Activated CD8-positive, alpha-beta T cell treated with anti-CD3 and anti-CD28 coated beads, Interleukin-2, amount 10 ng/mL, durations not matched to agents 7 days and 5 days (primary cell): ENCODE results near the gene HOXA7. TPM values are rescaled to one million over a fixed set of nuclear protein-coding genes. Genes with fewer than 3 reads are reported as not detected.

Source experiments
- ATAC-seq: fragments of 150-1000 bp; cut with Tn5 transposase; one replicate; pipeline ENCODE4 v1.10.0; 2021; ENCODE audit warnings: moderate library complexity
- CTCF ChIA-PET: fragments of 350-600 bp; sonication (Branson Sonifier 250); formaldehyde crosslinking; loops from one replicate; lab custom pipeline; 2021; ENCODE audit warnings: antibody characterized with exemption; lab: Charles Lee
- POLR2A ChIA-PET: fragments of 350-600 bp; sonication (Branson Sonifier 250); formaldehyde crosslinking; loops from one replicate; lab custom pipeline; 2021; ENCODE audit warnings: antibody characterized with exemption; lab: Charles Lee
- DNase-seq: peaks from one replicate; pipeline ENCODE4 v3.0.0-alpha.2; 2020
- H3K27ac Mint-ChIP-seq: one replicate; pipeline ENCODE4 v1.8.0; 2021; ENCODE audit warnings: mild to moderate bottlenecking, mixed read lengths
- H3K27me3 Mint-ChIP-seq: one replicate; pipeline ENCODE4 v1.8.0; 2021; ENCODE audit warnings: low read depth, mixed read lengths
- H3K36me3 Mint-ChIP-seq: one replicate; pipeline ENCODE4 v1.8.0; 2021; ENCODE audit warnings: low read depth, mixed read lengths
- H3K4me1 Mint-ChIP-seq: one replicate; pipeline ENCODE4 v1.8.0; 2021; ENCODE audit warnings: low read depth, mixed read lengths
- H3K4me3 Mint-ChIP-seq: one replicate; pipeline ENCODE4 v1.8.0; 2021; ENCODE audit warnings: mild to moderate bottlenecking, mixed read lengths
- H3K9me3 Mint-ChIP-seq: one replicate; pipeline ENCODE4 v1.8.0; 2022; ENCODE audit warnings: mixed read lengths; ENCODE audit not compliant: insufficient read depth
- total RNA-seq, 2 experiments: library from RNA; stranded (reverse); gene quantifications; one replicate each; pipeline ENCODE4 v1.2.3, GENCODE V29; 2021

Gene HOXA7
- total RNA-seq, 2 experiments from 2014 or later = not detected

DNA sequence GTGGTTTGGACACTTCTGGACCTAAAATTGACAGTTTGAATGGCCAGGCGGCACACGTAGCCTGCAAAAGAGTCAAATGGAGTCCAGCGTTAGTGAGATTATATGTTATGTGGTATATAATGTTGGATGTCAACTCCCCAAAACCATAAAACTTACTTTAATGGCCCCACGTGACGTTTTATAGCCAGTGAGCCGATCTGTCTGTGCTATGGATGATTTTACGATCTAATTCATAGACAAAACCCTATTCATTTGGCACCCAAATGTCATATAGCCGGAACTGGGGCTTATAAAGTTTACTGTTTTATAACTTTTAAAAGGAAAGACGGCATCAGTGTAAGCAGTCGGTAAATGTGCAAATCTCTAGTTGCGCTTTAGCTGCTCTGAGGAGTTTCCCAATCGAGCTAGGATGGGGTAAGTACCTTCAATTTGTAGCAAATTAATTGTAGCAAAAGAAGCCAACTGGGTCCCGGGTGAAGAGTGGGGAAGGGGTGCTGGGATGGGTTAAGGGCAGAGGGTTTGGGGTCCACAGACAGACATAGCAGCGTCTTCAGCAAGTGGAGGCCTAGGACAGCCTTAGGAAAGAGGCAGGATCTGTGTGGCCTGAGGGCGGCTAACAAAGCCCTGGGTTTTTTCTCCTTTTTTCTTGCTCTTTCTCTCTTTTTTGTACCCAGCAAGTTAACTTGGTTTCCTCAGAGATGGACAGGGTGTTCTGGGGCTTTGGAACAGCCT, 16.2 kb downstream of the HOXA7 start:
- H3K4me3 Mint-ChIP-seq = no peak overlapping the region
- POLR2A ChIA-PET = no interaction called here
- no peak for DNase-seq
- H3K27ac Mint-ChIP-seq = no peak overlapping the region
- no peak for ATAC-seq
- H3K27me3 Mint-ChIP-seq = peaks cover 30% of the 10 kb centered on the region
- H3K4me1 Mint-ChIP-seq = peaks cover 4% of the 10 kb centered on the region
- H3K36me3 Mint-ChIP-seq = no peaks in the 10 kb centered on the region
- H3K9me3 Mint-ChIP-seq = no peaks in the 10 kb centered on the region
- CTCF ChIA-PET = no interaction called here

DNA sequence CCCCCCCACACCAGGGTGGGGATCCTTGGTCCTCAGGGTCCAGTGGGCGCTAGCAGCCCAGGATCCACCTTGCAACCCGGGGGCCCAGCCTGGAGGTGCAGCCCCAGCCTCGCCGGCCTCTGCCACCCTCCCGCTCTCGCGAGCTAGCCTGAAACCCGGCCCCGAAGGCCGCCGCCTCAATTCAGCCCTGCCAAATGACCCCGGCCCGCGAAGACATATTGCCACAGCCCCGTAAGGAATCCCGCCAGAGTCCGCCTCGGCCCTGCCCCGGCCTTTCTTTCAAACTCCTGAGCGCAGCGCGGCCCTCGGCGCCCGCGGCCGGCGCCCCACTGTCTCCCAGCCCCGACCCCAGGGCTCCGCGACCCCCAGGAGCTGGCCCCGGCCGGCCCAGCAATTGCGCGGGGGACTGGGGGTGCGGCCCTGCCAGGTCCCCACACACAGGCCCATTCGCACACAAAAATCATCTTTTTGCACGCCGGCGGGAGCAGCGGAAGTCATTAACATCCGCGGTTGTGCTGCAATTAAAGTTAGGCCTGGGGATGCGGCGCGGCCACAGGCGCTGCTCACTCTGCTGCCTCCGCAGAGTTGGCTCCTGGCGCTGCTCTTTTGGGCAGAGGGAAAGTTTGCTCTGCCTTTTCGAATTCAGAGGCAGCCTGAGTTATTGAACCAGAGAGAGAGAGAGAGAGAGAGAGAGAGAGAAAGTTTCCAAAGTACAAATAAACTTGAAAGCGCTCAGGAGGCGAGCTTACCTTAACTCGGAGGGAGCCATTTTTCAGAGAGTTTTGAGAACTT, 16.9 kb downstream of the HOXA7 start:
- no peaks in the 10 kb centered on the region for H3K36me3 Mint-ChIP-seq
- ChIA-PET CTCF (no interaction called here), POLR2A (no interaction called here)
- peaks cover 34% of the 10 kb centered on the region for H3K27me3 Mint-ChIP-seq
- no peak overlapping the region for H3K27ac Mint-ChIP-seq
- no peak for DNase-seq
- ATAC-seq = no peak
- H3K9me3 Mint-ChIP-seq = no peaks in the 10 kb centered on the region
- no peak overlapping the region for H3K4me3 Mint-ChIP-seq
- peaks cover 12% of the 10 kb centered on the region for H3K4me1 Mint-ChIP-seq

DNA sequence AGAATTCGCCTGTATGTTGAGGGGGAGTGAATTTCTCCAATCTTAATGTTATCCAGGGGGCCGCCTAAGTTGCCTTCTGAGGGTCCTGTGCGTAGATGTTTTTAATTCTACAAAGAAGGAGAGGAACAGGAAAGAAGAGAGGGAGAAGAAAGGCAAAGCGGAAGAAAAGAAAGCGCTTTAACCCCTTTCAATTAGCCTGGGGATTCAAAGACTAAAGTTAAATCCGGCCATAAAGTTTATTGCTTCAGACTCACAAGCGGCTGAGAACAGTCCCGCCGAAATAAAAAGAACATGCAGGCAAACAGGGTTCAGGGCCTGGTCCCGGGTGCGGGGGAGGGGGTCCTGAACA, 17.5 kb downstream of the HOXA7 start:
- no peak overlapping the region for H3K4me3 Mint-ChIP-seq
- ChIA-PET POLR2A (no interaction called here), CTCF (no interaction called here)
- peaks cover 38% of the 10 kb centered on the region for H3K27me3 Mint-ChIP-seq
- no peak for ATAC-seq
- H3K4me1 Mint-ChIP-seq = peaks cover 17% of the 10 kb centered on the region
- no peak for DNase-seq
- no peaks in the 10 kb centered on the region for H3K9me3 Mint-ChIP-seq
- no peaks in the 10 kb centered on the region for H3K36me3 Mint-ChIP-seq
- no peak overlapping the region for H3K27ac Mint-ChIP-seq

DNA sequence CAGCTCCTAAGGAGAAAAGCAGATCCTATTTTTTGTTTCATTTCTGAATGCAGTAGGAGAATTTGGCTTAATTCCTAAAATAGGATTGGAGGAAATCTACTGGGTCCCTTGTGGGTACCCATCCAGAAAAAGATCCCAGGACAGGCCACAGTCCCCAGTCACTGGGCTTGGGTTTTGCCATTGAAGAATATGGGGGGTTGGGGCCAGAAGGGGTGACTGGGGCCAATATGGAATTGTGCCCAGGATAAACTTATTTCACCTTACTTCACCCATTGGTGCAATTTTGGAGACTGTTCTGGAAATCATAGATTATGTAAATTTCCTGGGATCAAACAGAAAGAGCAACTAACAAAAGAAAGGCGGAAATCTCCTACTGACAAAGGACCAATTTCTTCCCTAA, 18.0 kb downstream of the HOXA7 start:
- peaks cover 41% of the 10 kb centered on the region for H3K27me3 Mint-ChIP-seq
- H3K27ac Mint-ChIP-seq = no peak overlapping the region
- no peaks in the 10 kb centered on the region for H3K36me3 Mint-ChIP-seq
- CTCF ChIA-PET = no interaction called here
- POLR2A ChIA-PET = no interaction called here
- DNase-seq = no peak
- H3K4me3 Mint-ChIP-seq = no peak overlapping the region
- no peak for ATAC-seq
- H3K9me3 Mint-ChIP-seq = no peaks in the 10 kb centered on the region
- peaks cover 20% of the 10 kb centered on the region for H3K4me1 Mint-ChIP-seq

DNA sequence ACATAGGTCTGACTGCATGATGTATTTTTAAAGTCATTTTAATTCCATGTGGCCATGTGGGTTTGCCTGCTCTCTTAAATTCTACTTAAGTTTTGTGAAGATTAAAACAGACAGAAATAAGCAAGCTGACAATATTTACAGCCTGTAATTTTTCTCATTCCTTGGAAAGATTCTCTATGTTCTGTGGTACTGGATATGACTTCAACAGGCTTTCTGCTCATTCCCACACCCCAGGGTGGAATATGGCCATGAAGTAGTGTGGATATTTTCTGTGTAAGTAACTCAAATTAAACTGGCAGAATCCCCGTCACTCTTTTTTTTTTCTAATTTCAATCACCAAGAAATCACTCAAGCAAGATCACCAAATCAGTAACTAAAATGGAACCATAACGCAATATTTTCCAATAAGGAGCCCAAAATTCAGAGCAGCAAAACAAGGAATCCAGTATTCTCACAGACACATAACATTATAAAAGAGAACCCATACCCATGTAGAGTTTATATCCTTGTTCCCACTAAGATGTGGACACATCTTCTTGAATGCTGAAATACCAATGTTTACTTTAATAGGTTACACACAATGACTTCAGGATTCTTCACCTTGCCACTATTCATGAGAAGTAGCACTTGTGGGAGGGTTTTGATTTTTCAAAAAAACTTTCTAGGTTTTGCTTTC, 18.7 kb downstream of the HOXA7 start:
- Mint-ChIP-seq H3K27ac (no peak overlapping the region), H3K36me3 (no peaks in the 10 kb centered on the region), H3K9me3 (no peaks in the 10 kb centered on the region), H3K27me3 (peaks cover 46% of the 10 kb centered on the region), H3K4me1 (peaks cover 20% of the 10 kb centered on the region), H3K4me3 (no peak overlapping the region)
- ATAC-seq (no peak), DNase-seq (no peak)
- ChIA-PET CTCF (no interaction called here), POLR2A (no interaction called here)

DNA sequence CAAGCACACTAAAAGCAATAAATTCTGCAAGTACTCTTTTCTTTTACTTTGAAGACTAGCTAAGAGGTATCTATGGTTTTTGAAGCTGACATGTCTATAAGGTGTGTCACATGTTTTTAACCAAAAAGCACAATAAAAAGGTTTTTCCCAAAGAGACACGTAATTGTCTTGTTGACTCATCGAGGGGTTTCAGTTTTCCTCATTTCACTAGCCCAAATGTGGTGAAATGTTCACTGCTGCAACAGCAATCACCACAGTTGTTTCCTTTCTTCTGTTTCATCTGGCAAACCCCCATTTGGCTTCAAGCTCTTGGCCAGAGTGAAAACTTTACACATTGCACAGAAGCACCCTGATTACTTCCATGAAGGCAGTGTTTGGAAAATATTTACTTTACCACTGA, 22.1 kb downstream of the HOXA7 start:
- H3K27me3 Mint-ChIP-seq = peaks cover 47% of the 10 kb centered on the region

DNA sequence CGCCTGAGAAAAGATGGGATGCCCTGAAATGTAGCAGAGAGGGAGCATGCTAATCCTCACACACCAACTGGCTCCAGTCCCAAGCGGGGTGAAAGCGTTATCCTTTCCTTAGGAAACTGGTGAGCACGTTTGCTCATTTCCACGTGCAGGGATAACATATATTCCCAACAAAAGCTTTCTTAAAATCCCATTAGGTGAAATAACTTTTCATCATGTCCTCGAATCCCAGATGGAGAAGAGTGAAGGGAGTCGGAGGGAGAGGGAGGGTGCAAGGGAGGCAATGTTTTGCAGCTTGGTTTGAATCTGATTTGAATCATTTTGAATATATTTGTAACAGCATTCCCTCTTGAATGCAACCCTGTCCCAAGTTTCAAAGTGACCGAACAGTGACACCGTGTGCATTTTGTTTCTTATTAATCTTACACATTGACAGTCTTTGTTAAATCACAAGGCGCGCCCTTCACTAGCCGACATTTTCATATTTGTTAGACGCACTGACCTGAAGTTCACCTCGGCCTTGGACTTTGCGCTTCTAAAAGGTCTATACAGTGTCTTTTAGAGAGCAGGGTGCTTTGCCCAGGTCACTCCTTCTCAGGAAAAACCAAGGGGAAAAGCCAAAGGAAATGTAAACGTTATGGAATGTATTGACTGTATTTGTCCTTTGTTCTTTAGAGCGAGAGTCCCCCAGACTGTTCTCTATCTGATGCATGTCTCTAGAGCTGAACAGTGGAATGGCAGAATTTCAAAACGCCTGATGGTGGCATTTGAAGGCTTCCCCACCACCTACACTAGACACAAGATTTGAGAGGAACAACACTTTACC, 22.9 kb downstream of the HOXA7 start:
- peaks cover 20% of the 10 kb centered on the region for H3K4me1 Mint-ChIP-seq
- H3K36me3 Mint-ChIP-seq = no peaks in the 10 kb centered on the region
- DNase-seq (no peak), ATAC-seq (no peak)
- ChIA-PET CTCF (interaction anchor here (1.4 kb wide), 1 partner anchor 16 kb away, joined by 5 read pairs; no protein-coding TSS in a partner anchor), POLR2A (no interaction called here)
- H3K4me3 Mint-ChIP-seq = no peak overlapping the region
- H3K9me3 Mint-ChIP-seq = no peaks in the 10 kb centered on the region
- peaks cover 48% of the 10 kb centered on the region for H3K27me3 Mint-ChIP-seq
- no peak overlapping the region for H3K27ac Mint-ChIP-seq

More for the DNA sequence above, 22.1 kb downstream of the HOXA7 start:
- no peak for ATAC-seq
- no peaks in the 10 kb centered on the region for H3K9me3 Mint-ChIP-seq
- CTCF ChIA-PET = interaction anchor here (1.4 kb wide), 1 partner anchor 16 kb away, joined by 5 read pairs; no protein-coding TSS in a partner anchor
- H3K27ac Mint-ChIP-seq = no peak overlapping the region
- H3K36me3 Mint-ChIP-seq = no peaks in the 10 kb centered on the region
- POLR2A ChIA-PET = no interaction called here
- H3K4me3 Mint-ChIP-seq = no peak overlapping the region
- no peak for DNase-seq
- peaks cover 20% of the 10 kb centered on the region for H3K4me1 Mint-ChIP-seq

DNA sequence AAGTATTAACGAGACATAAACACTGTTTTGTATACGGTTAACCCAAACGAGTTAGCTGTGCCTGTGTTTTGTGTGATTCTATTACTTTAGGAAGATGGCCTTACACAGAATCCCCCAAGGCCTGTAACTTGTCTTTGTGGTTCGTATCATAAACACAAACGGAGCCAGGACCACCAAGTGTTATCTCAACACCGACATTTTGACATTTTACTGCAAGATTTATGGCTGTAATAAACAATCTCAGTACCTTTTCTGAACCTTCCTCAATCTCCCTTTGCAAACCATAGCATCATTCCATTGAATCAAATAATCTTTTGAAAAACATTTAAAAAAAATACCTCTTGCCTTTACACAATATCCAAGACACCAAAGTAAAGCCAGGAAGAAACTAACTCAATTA, 23.5 kb downstream of the HOXA7 start:
- no peaks in the 10 kb centered on the region for H3K9me3 Mint-ChIP-seq
- no peaks in the 10 kb centered on the region for H3K36me3 Mint-ChIP-seq
- POLR2A ChIA-PET = no interaction called here
- CTCF ChIA-PET = no interaction called here
- H3K27ac Mint-ChIP-seq = no peak overlapping the region
- DNase-seq (no peak), ATAC-seq (no peak)
- peaks cover 20% of the 10 kb centered on the region for H3K4me1 Mint-ChIP-seq
- no peak overlapping the region for H3K4me3 Mint-ChIP-seq
- H3K27me3 Mint-ChIP-seq = peaks cover 48% of the 10 kb centered on the region

DNA sequence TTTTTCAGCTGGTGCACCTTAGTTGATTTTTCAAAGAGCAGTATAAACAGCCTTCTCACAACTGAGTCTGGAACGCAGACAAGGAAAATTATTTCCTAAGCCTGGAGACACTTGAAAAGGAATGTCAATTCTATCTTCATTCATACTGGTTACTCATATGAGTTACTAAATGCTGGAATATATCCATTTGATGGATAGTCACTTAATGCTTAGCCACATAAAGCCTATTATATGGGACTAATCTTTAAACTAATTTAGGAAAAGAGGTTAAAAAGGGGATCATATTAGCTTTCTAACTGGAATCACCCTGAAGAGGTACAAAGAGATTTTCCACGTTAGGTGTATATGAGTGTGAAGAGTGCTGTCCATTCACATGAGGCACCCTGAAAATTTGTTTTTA, 24.3 kb downstream of the HOXA7 start:
- DNase-seq = no peak
- no peak overlapping the region for H3K4me3 Mint-ChIP-seq
- ATAC-seq = no peak
- POLR2A ChIA-PET = no interaction called here
- no peak overlapping the region for H3K27ac Mint-ChIP-seq
- no peaks in the 10 kb centered on the region for H3K9me3 Mint-ChIP-seq
- peaks cover 50% of the 10 kb centered on the region for H3K27me3 Mint-ChIP-seq
- CTCF ChIA-PET = interaction anchor here (2.1 kb wide), 1 partner anchor 19 kb away, joined by 6 read pairs; no protein-coding TSS in a partner anchor
- H3K4me1 Mint-ChIP-seq = peaks cover 19% of the 10 kb centered on the region
- no peaks in the 10 kb centered on the region for H3K36me3 Mint-ChIP-seq

DNA sequence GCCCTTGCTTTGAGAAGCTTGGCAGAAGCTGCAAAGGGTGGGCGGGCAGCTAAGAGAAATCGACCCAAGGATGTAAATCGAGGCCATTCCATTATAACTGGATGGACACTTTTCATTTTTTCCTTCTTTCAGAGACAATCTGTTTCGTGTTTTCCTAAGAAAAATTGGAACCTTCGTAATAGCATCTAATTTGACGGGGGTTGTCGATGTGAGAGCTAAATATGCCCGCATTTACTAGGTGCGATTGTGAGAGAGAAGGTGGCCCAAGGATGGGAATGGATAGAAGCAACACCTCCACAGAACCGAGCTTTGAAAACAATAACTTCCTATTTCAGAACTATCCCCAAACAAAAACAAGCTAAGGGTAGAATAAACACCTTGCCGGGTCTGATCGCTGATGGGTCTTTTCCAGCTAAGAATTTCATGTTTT, 25.1 kb downstream of the HOXA7 start:
- DNase-seq (no peak), ATAC-seq (no peak)
- Mint-ChIP-seq H3K27me3 (peaks cover 53% of the 10 kb centered on the region), H3K27ac (no peak overlapping the region), H3K4me3 (peak overlapping the region; percentile 57), H3K4me1 (peaks cover 18% of the 10 kb centered on the region), H3K9me3 (no peaks in the 10 kb centered on the region), H3K36me3 (no peaks in the 10 kb centered on the region)
- POLR2A ChIA-PET = no interaction called here
- CTCF ChIA-PET = interaction anchor here (1.4 to 2.1 kb wide), 2 partner anchors 12 to 20 kb away, joined by 3 to 6 read pairs; partner anchors contain the start of gene HOXA5
